ENCODE results near the gene IQUB. TPM values are rescaled to one million over a fixed set of nuclear protein-coding genes. Genes with fewer than 3 reads are reported as not detected.

IQUB gene
- total RNA-seq, 2 experiments from 2014 or later: not detected

- H3K9me3 Mint-ChIP-seq: no peaks in the 10 kb centered on the region
- Histone ChIP-seq H3K4me3 (ENCODE audit: low read length) (no peak overlapping the region), H3K9me3 (ENCODE audit: control insufficient read depth in 1 of 2, insufficient read depth in 1 of 2, low read length in 2 of 2) (no peaks in the 10 kb centered on the region), H3K27ac (ENCODE audit: low read depth in 1 of 2, low read length in 2 of 2) (no peak overlapping the region), H3K36me3 (ENCODE audit: insufficient read depth, low read length) (no peaks in the 10 kb centered on the region), H3K4me1 (ENCODE audit: insufficient read depth, low read length) (no peaks in the 10 kb centered on the region), H3K27me3 (ENCODE audit: control insufficient read depth in 1 of 2, insufficient read depth in 2 of 2, low read length in 2 of 2) (no peaks in the 10 kb centered on the region)
- POLR2A ChIA-PET: no interaction called here
- H3K4me3 Mint-ChIP-seq: no peak overlapping the region
- H3K36me3 Mint-ChIP-seq (ENCODE audit: low read depth): no peaks in the 10 kb centered on the region
- CTCF ChIA-PET: no interaction called here
- H3K27ac Mint-ChIP-seq: no peak overlapping the region
- H3K4me1 Mint-ChIP-seq (ENCODE audit: low read depth): no peaks in the 10 kb centered on the region
- H3K27me3 Mint-ChIP-seq: no peaks in the 10 kb centered on the region
- intact Hi-C loops (cut with DNase I, micrococcal nuclease): no loop called here
- no peak for ATAC-seq (ENCODE audit: poor library complexity)
- no peak for DNase-seq
- TF ChIP-seq, protein P1, sequence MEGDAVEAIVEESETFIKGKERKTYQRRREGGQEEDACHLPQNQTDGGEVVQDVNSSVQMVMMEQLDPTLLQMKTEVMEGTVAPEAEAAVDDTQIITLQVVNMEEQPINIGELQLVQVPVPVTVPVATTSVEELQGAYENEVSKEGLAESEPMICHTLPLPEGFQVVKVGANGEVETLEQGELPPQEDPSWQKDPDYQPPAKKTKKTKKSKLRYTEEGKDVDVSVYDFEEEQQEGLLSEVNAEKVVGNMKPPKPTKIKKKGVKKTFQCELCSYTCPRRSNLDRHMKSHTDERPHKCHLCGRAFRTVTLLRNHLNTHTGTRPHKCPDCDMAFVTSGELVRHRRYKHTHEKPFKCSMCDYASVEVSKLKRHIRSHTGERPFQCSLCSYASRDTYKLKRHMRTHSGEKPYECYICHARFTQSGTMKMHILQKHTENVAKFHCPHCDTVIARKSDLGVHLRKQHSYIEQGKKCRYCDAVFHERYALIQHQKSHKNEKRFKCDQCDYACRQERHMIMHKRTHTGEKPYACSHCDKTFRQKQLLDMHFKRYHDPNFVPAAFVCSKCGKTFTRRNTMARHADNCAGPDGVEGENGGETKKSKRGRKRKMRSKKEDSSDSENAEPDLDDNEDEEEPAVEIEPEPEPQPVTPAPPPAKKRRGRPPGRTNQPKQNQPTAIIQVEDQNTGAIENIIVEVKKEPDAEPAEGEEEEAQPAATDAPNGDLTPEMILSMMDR (IDR thresholded peaks at IDR 0.05): no peak
These were observed 99.2 kb downstream of the IQUB start for GRCh38 chr7:123435080-123435700.

DNA sequence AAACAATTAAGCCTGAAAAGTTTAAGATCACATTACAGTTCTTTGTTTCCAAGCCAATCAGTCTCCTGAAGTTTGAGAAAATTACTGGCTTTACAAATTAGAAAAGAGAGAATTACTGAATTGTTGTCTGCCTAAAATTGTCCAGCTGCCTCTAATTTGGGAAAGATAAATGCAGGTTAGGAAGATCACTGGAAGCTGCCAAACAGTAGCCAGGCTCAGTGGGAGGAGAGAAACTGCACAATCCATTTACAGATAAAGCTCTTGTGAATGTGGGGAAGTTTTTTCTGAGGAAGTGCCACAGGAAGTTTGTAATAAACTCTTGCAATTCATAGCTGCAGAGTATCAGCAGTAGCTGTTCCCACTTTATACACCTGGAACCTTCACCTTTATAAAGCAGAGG is 100.7 kb downstream of the IQUB start:
- Mint-ChIP-seq H3K27ac (no peak overlapping the region), H3K4me3 (no peak overlapping the region), H3K27me3 (no peaks in the 10 kb centered on the region), H3K9me3 (no peaks in the 10 kb centered on the region), H3K4me1 (ENCODE audit: low read depth) (no peaks in the 10 kb centered on the region), H3K36me3 (ENCODE audit: low read depth) (no peaks in the 10 kb centered on the region)
- Histone ChIP-seq H3K9me3 (ENCODE audit: control insufficient read depth in 1 of 2, insufficient read depth in 1 of 2, low read length in 2 of 2) (no peaks in the 10 kb centered on the region), H3K27ac (ENCODE audit: low read depth in 1 of 2, low read length in 2 of 2) (no peak overlapping the region), H3K36me3 (ENCODE audit: insufficient read depth, low read length) (no peaks in the 10 kb centered on the region), H3K27me3 (ENCODE audit: control insufficient read depth in 1 of 2, insufficient read depth in 2 of 2, low read length in 2 of 2) (no peaks in the 10 kb centered on the region), H3K4me1 (ENCODE audit: insufficient read depth, low read length) (no peaks in the 10 kb centered on the region), H3K4me3 (ENCODE audit: low read length) (no peak overlapping the region)
- intact Hi-C loops (cut with DNase I, micrococcal nuclease): no loop called here
- DNase-seq (no peak), ATAC-seq (ENCODE audit: poor library complexity) (no peak)
- TF ChIP-seq, protein P1 (IDR thresholded peaks at IDR 0.05): no peak
- ChIA-PET POLR2A (no interaction called here), CTCF (no interaction called here)

GRCh38 chr7:123432601-123433000 is 101.8 kb downstream of the IQUB start:
- Mint-ChIP-seq H3K4me1 (ENCODE audit: low read depth) (no peaks in the 10 kb centered on the region), H3K9me3 (no peaks in the 10 kb centered on the region), H3K27me3 (no peaks in the 10 kb centered on the region), H3K36me3 (ENCODE audit: low read depth) (no peaks in the 10 kb centered on the region), H3K4me3 (no peak overlapping the region), H3K27ac (no peak overlapping the region)
- Histone ChIP-seq H3K4me1 (ENCODE audit: insufficient read depth, low read length) (no peaks in the 10 kb centered on the region), H3K27me3 (ENCODE audit: control insufficient read depth in 1 of 2, insufficient read depth in 2 of 2, low read length in 2 of 2) (no peaks in the 10 kb centered on the region), H3K27ac (ENCODE audit: low read depth in 1 of 2, low read length in 2 of 2) (no peak overlapping the region), H3K4me3 (ENCODE audit: low read length) (no peak overlapping the region), H3K9me3 (ENCODE audit: control insufficient read depth in 1 of 2, insufficient read depth in 1 of 2, low read length in 2 of 2) (no peaks in the 10 kb centered on the region), H3K36me3 (ENCODE audit: insufficient read depth, low read length) (no peaks in the 10 kb centered on the region)
- ChIA-PET CTCF (no interaction called here), POLR2A (no interaction called here)
- TF ChIP-seq, protein P1 (IDR thresholded peaks at IDR 0.05): no peak
- intact Hi-C loops (cut with DNase I, micrococcal nuclease): no loop called here
- no peak for ATAC-seq (ENCODE audit: poor library complexity)
- DNase-seq: no peak
